ENCODE results near the gene TGFBI.

Gene TGFBI

DNA sequence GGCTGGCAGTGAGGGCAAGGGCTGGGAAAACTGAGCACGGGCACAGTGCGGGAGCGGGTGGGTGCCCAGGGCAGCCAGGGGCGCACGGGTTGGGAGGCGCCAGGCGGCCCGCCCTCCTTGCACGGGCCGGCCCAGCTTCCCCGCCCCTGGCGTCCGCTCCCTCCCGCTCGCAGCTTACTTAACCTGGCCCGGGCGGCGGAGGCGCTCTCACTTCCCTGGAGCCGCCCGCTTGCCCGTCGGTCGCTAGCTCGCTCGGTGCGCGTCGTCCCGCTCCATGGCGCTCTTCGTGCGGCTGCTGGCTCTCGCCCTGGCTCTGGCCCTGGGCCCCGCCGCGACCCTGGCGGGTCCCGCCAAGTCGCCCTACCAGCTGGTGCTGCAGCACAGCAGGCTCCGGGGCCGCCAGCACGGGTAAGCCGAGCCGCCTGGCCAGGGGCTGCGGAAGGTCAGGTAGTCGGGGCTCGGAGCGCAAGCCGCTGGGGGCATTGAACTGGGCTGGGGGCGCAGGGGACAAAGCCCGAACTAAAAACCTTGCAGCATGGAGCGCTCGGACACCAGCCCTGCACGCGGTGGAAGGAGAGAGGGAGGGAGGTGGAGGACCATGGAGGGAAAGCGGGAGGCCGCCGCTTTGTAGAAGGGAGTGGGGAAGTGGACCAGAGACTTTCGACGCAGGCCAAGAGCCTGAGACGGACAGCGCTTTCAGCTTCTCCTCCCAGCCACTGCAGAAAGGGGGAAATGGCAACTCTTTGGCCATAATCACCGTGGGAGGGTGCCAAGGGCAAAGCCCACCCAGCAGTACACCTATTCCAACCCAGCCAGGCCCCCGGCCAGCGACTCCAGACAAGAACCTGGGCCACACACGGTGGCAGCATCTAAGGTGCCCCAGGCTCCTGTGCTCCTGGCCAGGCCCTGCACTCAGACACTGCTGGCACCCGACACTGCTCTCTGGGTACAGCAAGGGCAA is at the start of gene TGFBI:
Gene TGFBI (plus strand): TSS at position 207 of the 961 bp plus-strand sequence. CDS start 68 bp downstream, at position 275.
- DNase-seq (ENCODE audit: low read depth in 2 of 2): no peak

DNA sequence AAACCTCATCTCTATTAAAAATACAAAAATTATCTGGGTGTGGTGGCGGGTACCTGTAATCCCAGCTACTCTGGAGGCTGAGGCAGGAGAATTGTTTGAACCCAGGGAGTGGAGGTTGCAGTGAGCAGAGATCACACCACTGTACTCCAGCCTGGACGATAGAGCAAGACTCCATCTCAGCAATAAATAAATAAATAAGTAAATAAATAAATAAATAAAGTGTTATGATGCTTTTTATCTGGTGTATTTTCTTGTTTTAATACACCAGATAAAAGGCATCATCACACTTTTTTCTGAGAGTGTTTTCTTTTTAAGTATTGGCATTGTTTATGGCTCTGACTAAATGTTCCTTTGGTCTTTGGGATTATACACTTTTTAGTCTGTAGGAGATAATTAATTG is 49.8 kb upstream of the TGFBI start:
- DNase-seq (ENCODE audit: low read depth in 2 of 2): no peak

GRCh38 chr5:135979510-135979909 is 49.3 kb upstream of the TGFBI start:
- no peak for DNase-seq (ENCODE audit: low read depth in 2 of 2)

- DNase-seq (ENCODE audit: low read depth in 2 of 2): no peak
Measured at GRCh38 chr5:135980620-135981019, 48.2 kb upstream of the TGFBI start.

DNA sequence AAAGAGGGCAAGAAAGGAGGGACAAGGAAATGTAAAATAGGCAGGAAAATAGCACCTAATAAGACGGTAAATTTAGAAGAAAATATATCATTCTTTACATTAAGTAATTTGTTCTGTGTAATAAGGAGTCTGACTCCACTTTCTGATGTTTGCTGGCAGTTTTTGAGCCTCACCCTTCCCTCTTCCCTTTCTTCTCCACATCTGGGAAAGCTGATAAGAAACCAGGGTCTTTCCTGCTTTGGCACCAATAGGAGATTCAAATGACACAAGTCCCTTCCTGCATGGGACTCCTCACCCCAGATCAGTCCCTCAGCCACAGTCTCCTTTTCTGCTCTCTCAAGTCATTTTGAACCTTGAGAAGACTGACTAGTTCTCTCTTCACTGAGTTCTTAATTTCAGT is 42.8 kb upstream of the TGFBI start:
- DNase-seq (ENCODE audit: low read depth in 2 of 2): no peak

DNA sequence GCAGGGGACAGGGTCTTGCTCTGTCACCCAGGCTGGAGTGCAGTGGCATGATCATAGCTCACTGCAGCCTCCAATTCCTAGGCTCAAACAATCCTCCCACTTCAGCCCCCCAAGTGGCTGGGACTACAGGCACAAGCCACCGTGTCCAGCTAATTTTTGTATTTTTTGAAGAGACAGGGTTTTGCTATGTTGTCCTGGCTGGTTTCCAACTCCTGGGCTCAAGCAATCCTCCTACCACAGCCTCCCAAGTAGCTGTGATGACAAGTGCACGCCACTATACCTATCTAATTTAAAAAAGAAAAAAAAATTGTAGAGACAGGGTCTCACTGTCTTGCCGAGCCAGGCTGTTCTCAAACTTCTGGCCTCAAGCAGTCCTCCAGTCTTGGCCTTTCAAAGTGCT is 42.4 kb upstream of the TGFBI start:
- DNase-seq (ENCODE audit: low read depth in 2 of 2): no peak

GRCh38 chr5:135986891-135987401 is 41.8 kb upstream of the TGFBI start:
- DNase-seq (ENCODE audit: low read depth in 2 of 2): no peak

DNA sequence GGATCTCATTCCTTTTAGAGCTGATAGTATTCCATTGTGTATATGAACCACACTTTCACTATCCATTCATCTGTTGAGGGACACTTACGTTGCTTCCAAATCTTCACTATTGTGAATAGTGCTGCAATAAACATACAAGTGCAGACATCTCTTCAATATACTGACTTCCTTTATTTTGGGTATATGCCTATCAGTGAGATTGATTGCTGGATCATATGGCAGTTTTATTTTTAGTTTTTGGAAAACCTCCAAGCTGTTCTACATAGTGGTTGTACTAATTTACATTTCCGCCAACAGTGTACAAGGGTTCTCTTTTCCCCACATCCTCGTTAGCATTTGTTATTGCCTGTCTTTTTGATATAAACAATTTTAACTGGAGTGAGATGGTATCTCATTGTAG is 40.2 kb upstream of the TGFBI start:
- no peak for DNase-seq (ENCODE audit: low read depth in 2 of 2)

DNA sequence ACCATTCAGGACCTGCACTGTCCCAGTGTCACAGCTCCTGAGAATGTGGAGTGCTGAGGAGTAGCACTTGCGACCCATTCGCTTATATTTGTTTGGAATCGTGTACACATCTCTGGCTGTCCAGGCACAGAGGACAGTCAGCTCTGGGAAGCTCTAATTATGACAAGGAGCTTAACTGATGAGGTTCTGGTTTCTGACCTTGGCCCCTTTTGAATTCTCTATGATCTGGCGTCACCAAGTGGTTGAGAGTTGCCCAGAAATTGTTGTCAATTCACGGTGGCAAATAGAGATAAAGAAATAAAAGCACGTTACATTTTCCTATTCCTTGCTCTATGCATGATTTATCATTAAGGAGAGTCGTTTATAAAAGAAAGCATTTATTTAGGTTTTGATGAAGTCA is 39.1 kb upstream of the TGFBI start:
- no peak for DNase-seq (ENCODE audit: low read depth in 2 of 2)

- no peak for DNase-seq (ENCODE audit: low read depth in 2 of 2)
Measured at GRCh38 chr5:135990528-135991255, 38.1 kb upstream of the TGFBI start.

GRCh38 chr5:135991429-135991828 is 37.4 kb upstream of the TGFBI start:
- no peak for DNase-seq (ENCODE audit: low read depth in 2 of 2)

DNA sequence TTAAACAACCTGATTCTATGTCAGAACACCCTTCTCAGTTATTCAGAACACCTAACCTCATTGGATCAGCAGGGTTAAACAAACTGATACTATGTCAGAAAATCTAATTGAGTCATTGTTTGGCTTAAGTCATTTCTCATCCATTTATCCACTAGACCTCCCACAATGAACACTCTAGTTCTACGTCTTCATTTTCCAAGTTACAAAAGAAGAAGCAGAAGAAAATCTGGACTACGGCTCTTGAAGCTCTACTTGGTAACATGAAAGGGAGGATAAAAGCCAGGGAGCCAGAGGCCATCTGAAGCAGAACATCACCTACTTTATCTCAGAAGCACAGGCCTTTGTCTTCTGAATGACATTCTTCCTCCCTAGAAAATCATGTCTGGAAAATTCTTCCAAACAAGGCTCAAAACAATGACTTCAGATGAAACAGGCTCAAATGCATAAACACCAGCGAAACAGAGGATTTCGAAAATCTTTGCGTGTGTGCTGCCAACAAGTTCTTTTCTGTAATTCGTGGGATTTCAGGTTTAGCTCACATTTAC is 35.4 kb upstream of the TGFBI start:
- DNase-seq (ENCODE audit: low read depth in 2 of 2): no peak

DNA sequence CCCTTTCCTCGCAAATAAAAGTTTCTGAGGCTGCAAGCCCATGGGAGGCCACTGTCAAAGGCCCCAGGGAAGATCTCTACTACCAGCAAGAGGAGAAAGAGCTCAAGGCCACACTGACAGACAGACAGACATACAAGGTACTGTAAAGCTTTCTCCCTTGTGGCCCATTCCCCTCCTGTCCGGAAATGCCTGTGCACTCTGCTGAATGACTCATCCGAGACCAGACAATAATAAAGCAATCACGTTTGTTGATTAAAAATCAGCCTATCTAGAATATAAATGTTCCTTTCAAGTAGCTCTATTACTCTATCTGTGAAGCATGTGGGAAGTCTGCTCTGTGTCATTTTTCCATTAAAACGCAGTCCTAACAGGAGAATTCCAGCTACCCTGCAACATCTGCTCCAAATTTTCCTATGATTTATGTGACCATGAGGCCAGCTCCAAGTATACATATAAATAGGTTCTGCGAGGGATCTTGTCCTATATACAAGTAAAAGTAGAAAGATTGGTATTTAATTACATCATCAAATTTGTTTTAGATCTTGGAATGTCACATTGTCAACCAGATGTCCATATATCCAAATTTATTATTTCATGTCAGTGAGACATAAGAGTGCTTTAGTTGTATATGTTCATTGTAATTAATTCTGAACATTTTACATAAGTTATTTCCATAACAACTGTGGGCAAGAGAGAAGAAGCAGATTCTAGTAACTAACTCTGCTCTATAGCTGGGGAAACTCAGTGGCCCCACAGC is 34.7 kb upstream of the TGFBI start:
- no peak for DNase-seq (ENCODE audit: low read depth in 2 of 2)

DNA sequence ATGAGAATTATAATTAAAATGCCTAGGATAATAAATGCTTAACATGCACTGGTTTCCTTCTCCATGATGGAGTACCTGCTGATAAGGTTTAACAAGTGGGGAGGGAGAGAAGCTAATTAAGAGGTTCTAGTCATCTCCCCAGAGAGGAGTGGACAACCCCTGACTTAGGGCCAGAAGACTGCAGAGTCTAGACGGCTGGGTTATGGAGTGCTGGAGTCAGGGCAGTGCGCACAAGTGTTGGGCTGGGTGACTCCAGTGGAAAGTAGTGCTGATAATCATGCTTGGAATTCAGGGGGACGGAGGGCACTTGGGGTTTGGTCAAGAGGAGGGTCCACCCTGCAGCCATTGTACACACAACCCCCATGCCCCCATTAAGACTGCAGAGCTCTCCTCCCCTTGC is 32.8 kb upstream of the TGFBI start:
- no peak for DNase-seq (ENCODE audit: low read depth in 2 of 2)

GRCh38 chr5:135996611-135997010 is 32.2 kb upstream of the TGFBI start:
- no peak for DNase-seq (ENCODE audit: low read depth in 2 of 2)

DNA sequence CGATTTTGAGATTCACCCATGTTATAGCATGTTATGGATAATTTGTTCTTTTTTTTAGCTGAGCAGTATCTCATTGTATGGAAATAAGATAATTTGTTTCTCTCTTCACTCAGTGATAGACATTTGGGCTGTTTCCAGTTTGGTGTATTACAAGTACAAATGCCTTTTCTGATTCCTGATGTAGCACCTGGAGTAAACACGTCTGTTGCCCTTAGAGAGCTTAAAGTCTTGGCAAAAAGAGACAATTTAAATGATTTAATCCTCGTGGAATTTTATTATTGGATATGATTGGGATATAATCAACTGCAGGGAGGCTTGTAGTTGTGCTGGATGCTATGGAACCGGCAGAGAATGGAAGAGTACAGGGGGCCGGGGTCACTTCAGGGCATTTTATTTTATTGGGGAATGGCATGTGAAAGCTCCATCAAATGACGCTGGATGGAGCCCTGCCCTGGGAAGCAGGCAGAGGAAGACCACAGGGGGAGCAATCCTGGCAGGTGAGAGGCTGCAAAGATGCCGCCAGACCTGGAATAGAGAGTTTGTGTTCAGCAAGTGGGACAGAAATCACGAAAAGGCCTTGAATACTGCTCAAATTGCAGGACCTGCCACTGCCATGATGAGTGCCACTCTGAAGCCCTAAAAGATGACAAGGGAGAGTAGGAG is 31.0 kb upstream of the TGFBI start:
- no peak for DNase-seq (ENCODE audit: low read depth in 2 of 2)

DNA sequence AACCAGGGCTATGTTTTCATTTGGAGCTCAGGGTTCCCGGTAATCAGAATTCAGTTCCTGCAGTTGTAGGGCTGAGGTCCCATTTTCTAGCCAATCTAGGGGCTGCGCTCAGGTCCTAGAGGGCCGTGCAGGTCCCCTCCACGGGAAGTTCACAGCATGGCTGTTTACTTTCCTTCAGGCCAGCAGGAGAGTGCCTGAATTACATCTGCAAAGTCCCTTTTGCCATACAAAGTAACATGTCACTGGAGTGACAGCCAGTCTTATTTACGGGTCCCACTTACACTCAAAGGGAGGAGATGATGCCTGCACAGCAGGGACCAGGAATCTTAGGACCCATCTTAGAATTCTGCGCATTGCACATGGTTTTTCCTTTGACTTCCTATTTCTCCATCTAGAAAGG is 29.9 kb upstream of the TGFBI start:
- no peak for DNase-seq (ENCODE audit: low read depth in 2 of 2)

DNA sequence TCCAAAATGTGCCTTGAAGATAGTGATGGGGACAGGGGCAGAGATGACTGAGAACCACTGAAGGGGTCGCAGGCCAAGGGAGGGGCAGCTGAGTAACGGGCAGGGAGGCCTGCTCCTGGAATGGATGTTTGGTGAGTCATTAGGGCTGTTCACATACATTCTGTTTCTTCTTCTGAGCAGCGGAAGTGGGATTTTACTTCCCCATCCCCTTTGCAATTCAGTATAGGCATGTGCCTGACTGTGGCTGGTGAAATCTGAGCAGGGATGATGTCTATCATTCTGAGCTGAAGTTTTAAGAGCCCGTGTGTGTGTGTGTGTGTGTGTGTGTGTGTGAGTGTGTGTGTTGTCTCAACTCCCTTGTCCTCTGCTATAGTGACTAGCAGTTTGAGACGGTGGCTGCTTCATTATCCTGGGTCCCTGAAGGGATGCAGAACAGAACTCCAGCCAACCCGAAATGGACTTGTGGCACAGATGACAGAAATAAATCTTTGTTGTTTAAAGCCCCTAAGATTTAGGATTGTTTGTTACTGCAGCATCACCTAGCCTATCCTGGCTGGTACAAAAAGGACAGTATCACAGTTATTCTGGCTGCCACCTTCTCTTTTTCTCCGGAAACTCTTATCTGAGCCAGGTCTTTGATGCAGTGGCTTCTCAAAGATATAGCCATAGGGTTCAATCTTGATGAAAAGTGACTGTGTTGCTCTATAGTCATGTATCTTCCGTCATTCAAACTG is 29.2 kb upstream of the TGFBI start:
- DNase-seq (ENCODE audit: low read depth in 2 of 2): no peak

DNA sequence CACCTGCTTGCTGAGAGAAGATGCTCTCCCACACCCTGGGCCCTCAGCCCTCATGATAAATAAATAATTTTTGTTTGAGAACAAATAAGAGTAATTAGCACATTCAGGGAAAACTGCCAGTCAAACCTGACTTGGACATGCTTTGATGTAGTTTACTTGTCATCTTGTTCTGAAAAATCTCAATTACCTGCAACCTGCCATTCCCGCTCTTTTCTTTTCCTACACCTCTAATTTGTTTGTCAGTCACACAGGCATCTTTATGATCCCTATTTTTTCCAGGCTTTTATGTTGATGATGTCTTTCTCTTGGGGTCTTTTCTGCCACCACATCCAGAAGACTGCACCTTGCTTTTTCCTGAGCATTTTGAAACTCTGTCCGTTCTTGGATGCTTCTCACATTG is 28.6 kb upstream of the TGFBI start:
- no peak for DNase-seq (ENCODE audit: low read depth in 2 of 2)

DNA sequence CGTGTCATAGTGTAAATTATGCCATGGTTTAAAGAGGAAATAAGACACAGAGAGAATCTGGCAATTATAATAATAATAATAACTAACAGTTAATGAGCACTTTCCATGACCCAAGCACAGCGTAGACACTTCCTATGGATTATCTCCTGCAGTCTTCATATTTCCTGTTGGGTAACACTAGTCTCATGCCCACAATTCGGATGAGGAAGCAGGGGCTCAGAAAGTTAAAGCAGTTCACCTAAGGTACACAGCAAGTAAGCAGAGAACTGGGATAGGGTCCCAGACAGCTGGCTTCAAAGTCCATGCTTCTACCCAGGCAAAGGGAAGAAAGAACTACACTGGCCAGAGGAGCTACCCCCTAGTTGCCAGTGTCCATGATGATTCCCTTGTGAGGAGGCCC is 27.9 kb upstream of the TGFBI start:
- DNase-seq (ENCODE audit: low read depth in 2 of 2): no peak

Measured in stimulated activated CD8-positive, alpha-beta memory T cell treated with anti-CD3 and anti-CD28 coated beads, Interleukin-15, amount 100 ng/mL, for 4 hours (primary cell).